UCSD-AML1 (cell line): ENCODE measurements around the gene SLC18B1.

ENCODE experiments used
- DNase-seq: peaks from one replicate; lab custom pipeline; 2025; ENCODE audit not compliant: unreplicated experiment; lab: John Stamatoyannopoulos, UW

Gene SLC18B1

GRCh38 chr6:132797951-132798868 lies at the start of gene SLC18B1:
TSS of gene SLC18B1 (minus strand) at chr6:132798637. CDS start at chr6:132798456, 181 bp downstream.
- peak; percentile 51 for DNase-seq

GRCh38 chr6:132843316-132844035 lies 45.0 kb upstream of the SLC18B1 start:
- DNase-seq: no peak

DNA sequence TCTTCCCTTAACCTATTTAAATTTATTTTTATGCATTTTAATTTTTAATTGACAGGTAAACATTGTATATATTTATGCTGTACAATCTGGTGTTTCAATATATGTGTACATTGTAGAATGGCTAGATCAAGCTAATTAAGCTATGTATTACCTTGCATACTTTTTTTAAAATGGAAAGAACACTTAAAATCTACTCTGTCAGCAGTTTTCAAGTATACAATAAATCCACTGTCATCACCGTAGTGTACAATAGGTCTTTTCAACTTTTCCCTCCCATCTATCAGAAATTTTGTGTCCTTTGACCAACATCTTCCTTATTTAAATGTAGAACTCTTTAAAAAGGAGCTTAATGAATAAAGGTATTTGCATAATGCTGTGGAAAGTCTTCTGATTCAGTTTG lies 43.5 kb upstream of the SLC18B1 start:
- DNase-seq: no peak

DNA sequence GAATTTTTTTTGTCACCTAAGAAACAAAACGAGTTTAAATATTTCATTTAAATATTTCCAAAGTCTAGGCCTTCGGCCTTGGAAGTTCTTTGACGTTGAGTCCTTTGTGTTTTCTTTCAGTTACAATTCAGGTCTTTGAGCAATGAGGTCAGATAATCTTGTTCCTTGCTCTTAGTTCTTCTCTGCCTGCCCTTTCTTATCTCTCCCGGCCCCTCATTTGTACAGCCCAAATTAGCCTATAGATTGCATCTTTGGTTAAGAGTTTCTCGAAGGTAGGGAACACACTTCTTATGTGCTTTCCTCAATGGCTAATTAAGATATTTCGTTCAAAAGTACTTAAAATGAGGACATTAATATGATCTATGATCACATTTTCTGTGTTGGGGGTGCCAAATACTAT lies 34.5 kb upstream of the SLC18B1 start:
- DNase-seq: no peak

DNA sequence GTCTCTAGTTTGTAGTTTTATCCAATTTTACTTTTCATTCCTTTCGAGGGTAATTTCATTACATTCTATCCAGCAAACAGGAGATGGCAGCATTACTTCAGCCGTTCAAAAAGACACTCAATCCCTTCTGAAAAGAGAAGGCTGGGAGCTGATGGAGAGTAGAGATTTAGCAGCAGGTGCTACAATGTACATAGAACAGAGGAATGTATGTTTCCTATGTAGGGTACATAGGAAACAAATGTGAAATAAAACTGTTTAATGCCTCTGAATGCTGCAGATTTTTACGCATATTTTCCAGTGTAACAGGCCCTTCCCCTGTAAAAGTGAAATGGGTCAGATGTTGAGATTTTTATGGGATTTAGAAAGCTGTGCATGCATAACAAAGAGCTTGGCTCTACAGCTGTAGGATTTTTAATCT lies 31.9 kb upstream of the SLC18B1 start:
- no peak for DNase-seq

GRCh38 chr6:132820629-132821381 lies 22.4 kb upstream of the SLC18B1 start:
- DNase-seq: peak; percentile 24

GRCh38 chr6:132819405-132820161 lies 21.1 kb upstream of the SLC18B1 start:
- DNase-seq: no peak

- no peak for DNase-seq
Measured at GRCh38 chr6:132818404-132819359, 20.2 kb upstream of the SLC18B1 start.

DNA sequence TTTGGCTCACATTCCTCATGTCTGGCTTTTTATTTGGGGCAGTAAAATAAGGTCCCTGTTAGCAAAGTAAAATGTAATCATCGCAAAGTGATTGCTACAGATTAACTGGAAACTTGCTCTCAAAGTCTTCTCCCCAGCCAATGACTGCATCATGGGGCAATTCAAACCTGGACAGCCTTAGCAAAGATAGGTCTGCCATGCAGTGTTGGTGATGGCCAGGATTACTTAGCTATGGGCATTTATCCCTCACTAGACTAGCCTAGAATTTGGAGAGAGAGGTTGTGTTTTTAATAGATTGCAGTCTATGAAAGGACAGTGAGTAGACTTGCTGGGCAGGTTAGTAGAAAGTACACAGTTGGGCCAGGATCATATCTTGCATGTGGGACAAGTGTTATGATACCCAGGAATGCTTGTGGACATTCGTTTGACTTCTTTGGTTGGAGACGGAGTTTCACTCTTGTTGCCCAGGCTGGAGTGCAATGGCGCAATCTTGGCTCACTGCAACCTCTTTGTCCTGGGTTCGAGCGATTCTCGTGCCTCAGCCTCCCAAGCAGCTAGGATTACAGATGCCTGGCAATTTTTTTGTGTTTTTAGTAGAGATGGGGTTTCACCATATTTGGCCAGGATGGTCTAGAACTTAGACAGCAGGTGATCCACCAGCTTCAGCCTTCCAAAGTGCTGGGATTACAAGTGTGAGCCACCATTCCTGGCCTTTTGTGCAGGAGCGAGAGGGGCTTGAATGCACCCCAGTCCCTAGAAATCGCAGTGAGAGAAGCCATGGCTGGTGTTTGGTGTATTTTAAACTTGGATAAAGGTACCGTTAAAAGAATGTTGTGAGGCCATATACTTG lies 19.3 kb upstream of the SLC18B1 start:
- DNase-seq: no peak

DNA sequence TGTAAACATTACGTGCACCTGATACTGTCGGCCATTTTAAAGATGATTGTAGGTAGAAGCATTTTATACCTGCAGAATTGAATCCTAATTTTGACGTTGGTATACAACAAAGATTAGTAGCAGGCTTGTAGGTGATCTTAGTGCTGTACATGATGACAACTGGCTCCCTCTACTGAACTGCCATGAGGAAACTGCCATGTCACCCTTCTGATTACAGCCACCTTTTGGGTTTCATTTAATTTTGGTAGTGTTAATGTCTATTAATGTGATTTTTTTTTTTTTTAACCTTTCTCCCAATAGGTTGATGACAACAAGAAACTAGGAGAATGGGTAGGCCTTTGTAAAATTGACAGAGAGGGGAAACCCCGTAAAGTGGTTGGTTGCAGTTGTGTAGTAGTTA lies 18.2 kb upstream of the SLC18B1 start:
- no peak for DNase-seq

GRCh38 chr6:132814716-132815570 lies 16.5 kb upstream of the SLC18B1 start:
- DNase-seq: peak; percentile 40

- DNase-seq: peak; percentile 66
Measured at GRCh38 chr6:132813173-132813856, 14.9 kb upstream of the SLC18B1 start.

DNA sequence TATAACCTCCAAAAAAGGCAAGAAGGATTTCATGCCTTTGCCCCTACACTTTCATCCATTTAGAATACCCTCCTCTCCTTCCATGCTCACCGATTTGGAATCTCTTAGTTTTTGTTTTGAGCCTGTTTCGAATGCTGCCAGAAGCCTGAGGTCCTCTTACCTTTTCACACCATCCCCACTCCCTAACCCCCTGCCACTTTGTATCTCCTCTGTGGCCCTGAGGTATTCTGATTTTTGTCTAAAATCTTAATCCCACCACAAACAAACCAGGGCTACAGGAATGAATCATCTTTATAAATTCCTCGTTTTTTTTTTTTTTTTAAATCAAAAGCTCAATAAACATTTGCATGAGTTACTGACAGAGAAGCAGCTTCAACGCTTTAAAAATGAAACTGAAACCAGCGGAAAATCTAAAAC lies 14.3 kb upstream of the SLC18B1 start:
- DNase-seq: no peak

- DNase-seq: no peak
Measured at GRCh38 chr6:132812255-132812732, 13.9 kb upstream of the SLC18B1 start.

DNA sequence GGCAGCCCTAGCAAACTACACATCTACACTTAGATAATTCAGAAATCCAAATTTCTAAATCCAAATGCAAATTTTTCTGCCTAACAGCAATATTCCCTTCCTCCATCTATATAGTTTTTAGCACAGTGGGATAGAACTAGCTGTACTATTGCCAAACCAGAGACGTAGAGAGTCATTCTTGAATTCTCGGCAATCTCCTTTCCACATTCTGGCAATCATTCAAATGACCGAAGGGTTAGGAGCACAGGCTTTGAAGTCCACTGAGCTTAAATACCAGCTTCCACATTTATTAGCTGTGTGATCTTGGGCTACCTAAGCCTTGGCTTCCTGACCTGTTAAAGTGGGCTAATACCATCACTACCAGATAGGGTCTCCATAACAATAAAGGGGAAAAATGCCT lies 12.8 kb upstream of the SLC18B1 start:
- DNase-seq: no peak

- no peak for DNase-seq
Measured at GRCh38 chr6:132805548-132805947, 7.1 kb upstream of the SLC18B1 start.

DNA sequence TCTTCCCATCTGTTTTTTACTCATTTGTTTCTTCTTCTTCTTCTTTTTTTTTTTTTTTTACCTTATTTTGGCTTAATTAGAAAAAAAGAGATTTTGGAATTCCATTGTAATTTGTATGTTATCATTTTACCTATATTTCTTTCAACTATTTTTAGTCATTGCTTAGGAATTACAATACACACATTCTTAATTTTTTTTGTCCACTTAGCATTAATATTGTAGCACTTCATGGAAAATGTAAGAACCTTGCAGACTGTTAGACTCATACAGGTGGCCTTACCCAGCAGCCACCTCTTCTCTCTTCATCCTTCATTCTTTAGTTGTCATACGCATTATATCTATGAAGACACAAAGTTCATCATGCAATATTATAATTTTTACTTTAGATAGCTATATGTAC lies 5.8 kb upstream of the SLC18B1 start:
- no peak for DNase-seq
